ENCODE results near the gene CFH. TPM values are rescaled to one million over a fixed set of nuclear protein-coding genes. Genes with fewer than 3 reads are reported as not detected.

Gene CFH
- polyA plus RNA-seq, 1 donor from 2014 or later = not detected

- no peaks in the 10 kb centered on the region for H3F3A ChIP-seq (ENCODE audit: insufficient read depth, low read length, poor library complexity, severe bottlenecking)
- no peaks in the 10 kb centered on the region for H3K79me2 ChIP-seq (replicated peaks; ENCODE audit: insufficient read depth, low read length)
- TF ChIP-seq MXI1 (conservative IDR thresholded peaks at IDR 0.05; ENCODE audit: poor library complexity, severe bottlenecking) = no peak
- TF ChIP-seq EP300 (conservative IDR thresholded peaks at IDR 0.05; ENCODE audit: poor library complexity, severe bottlenecking) = no peak
- TF ChIP-seq, protein P1, sequence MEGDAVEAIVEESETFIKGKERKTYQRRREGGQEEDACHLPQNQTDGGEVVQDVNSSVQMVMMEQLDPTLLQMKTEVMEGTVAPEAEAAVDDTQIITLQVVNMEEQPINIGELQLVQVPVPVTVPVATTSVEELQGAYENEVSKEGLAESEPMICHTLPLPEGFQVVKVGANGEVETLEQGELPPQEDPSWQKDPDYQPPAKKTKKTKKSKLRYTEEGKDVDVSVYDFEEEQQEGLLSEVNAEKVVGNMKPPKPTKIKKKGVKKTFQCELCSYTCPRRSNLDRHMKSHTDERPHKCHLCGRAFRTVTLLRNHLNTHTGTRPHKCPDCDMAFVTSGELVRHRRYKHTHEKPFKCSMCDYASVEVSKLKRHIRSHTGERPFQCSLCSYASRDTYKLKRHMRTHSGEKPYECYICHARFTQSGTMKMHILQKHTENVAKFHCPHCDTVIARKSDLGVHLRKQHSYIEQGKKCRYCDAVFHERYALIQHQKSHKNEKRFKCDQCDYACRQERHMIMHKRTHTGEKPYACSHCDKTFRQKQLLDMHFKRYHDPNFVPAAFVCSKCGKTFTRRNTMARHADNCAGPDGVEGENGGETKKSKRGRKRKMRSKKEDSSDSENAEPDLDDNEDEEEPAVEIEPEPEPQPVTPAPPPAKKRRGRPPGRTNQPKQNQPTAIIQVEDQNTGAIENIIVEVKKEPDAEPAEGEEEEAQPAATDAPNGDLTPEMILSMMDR (IDR thresholded peaks at IDR 0.05; ENCODE audit: poor library complexity, severe bottlenecking) = no peak
- no peak for TF ChIP-seq EZH2 (IDR thresholded peaks at IDR 0.05; ENCODE audit: borderline replicate concordance, insufficient read depth, low read length, poor library complexity, severe bottlenecking)
- no peaks in the 10 kb centered on the region for H3K27me3 ChIP-seq (ENCODE audit: insufficient read depth, low read depth, low read length)
- no peak overlapping the region for H3K27ac ChIP-seq (ENCODE audit: low read length)
- H3K4me3 ChIP-seq (ENCODE audit: low read length) = no peak overlapping the region
- H3K4me2 ChIP-seq (ENCODE audit: low read length) = no peak overlapping the region
- H4K20me1 ChIP-seq (ENCODE audit: insufficient read depth) = no peaks in the 10 kb centered on the region
- no peak overlapping the region for H3K9ac ChIP-seq (ENCODE audit: low read length)
- H2AFZ ChIP-seq (ENCODE audit: low read depth, low read length) = no peak overlapping the region
- no peaks in the 10 kb centered on the region for H3K9me3 ChIP-seq (ENCODE audit: low read length)
- H3K9me2 ChIP-seq (ENCODE audit: insufficient read depth, low read length) = no peaks in the 10 kb centered on the region
- no peaks in the 10 kb centered on the region for H3K36me3 ChIP-seq (ENCODE audit: insufficient read depth, low read length)
Observed at GRCh38 chr1:196640976-196641375, 10.9 kb upstream of the CFH start.

DNA sequence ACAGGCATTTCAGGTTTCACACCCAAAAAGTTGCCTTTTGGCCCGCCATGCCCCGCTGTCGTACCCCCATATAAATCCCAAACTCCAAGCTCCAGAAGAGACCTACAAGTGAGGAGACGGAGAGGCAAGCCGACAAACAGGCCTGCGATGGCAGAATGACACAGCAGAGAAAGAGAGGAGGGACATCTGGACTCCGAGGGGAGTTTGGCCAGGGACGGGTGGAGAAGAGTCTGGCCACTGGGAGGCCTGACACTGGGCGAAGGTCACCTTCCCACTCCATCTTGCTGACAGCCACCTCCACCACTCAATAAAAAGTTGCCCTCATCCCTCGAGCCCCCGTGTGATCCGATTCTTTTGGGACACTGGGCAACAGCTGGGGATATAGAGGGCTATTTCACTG, 1.9 kb upstream of the CFH start:
- Histone ChIP-seq H3K4me3 (ENCODE audit: low read length) (no peak overlapping the region), H2AFZ (ENCODE audit: low read depth, low read length) (no peak overlapping the region), H3K9me3 (ENCODE audit: low read length) (no peaks in the 10 kb centered on the region), H3F3A (ENCODE audit: insufficient read depth, low read length, poor library complexity, severe bottlenecking) (no peaks in the 10 kb centered on the region), H3K27ac (ENCODE audit: low read length) (no peak overlapping the region), H3K79me2 (replicated peaks; ENCODE audit: insufficient read depth, low read length) (no peaks in the 10 kb centered on the region), H3K27me3 (ENCODE audit: insufficient read depth, low read depth, low read length) (no peaks in the 10 kb centered on the region), H3K9me2 (ENCODE audit: insufficient read depth, low read length) (no peaks in the 10 kb centered on the region), H3K4me2 (ENCODE audit: low read length) (no peak overlapping the region), H4K20me1 (ENCODE audit: insufficient read depth) (no peaks in the 10 kb centered on the region), H3K36me3 (ENCODE audit: insufficient read depth, low read length) (no peaks in the 10 kb centered on the region), H3K9ac (ENCODE audit: low read length) (no peak overlapping the region)
- no peak for TF ChIP-seq TAF1 (IDR thresholded peaks at IDR 0.05; ENCODE audit: low read depth)
- TF ChIP-seq RAD21 (conservative IDR thresholded peaks at IDR 0.05) = no peak
- TF ChIP-seq, protein P1 (IDR thresholded peaks at IDR 0.05; ENCODE audit: poor library complexity, severe bottlenecking) = no peak
- no peak for TF ChIP-seq EP300 (conservative IDR thresholded peaks at IDR 0.05; ENCODE audit: poor library complexity, severe bottlenecking)
- no peak for TF ChIP-seq EZH2 (IDR thresholded peaks at IDR 0.05; ENCODE audit: borderline replicate concordance, insufficient read depth, low read length, poor library complexity, severe bottlenecking)
- TF ChIP-seq SMC3 (conservative IDR thresholded peaks at IDR 0.05; ENCODE audit: poor library complexity) = no peak
- TF ChIP-seq, protein P2, sequence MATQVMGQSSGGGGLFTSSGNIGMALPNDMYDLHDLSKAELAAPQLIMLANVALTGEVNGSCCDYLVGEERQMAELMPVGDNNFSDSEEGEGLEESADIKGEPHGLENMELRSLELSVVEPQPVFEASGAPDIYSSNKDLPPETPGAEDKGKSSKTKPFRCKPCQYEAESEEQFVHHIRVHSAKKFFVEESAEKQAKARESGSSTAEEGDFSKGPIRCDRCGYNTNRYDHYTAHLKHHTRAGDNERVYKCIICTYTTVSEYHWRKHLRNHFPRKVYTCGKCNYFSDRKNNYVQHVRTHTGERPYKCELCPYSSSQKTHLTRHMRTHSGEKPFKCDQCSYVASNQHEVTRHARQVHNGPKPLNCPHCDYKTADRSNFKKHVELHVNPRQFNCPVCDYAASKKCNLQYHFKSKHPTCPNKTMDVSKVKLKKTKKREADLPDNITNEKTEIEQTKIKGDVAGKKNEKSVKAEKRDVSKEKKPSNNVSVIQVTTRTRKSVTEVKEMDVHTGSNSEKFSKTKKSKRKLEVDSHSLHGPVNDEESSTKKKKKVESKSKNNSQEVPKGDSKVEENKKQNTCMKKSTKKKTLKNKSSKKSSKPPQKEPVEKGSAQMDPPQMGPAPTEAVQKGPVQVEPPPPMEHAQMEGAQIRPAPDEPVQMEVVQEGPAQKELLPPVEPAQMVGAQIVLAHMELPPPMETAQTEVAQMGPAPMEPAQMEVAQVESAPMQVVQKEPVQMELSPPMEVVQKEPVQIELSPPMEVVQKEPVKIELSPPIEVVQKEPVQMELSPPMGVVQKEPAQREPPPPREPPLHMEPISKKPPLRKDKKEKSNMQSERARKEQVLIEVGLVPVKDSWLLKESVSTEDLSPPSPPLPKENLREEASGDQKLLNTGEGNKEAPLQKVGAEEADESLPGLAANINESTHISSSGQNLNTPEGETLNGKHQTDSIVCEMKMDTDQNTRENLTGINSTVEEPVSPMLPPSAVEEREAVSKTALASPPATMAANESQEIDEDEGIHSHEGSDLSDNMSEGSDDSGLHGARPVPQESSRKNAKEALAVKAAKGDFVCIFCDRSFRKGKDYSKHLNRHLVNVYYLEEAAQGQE (IDR thresholded peaks at IDR 0.05; ENCODE audit: borderline replicate concordance) = no peak
- TF ChIP-seq MXI1 (conservative IDR thresholded peaks at IDR 0.05; ENCODE audit: poor library complexity, severe bottlenecking) = no peak
- no peak for TF ChIP-seq POLR2AphosphoS5 (IDR thresholded peaks at IDR 0.05)

Measured in neural cell (in vitro differentiated cells).